ENCODE results near the gene TENT4B.

Gene TENT4B

DNA sequence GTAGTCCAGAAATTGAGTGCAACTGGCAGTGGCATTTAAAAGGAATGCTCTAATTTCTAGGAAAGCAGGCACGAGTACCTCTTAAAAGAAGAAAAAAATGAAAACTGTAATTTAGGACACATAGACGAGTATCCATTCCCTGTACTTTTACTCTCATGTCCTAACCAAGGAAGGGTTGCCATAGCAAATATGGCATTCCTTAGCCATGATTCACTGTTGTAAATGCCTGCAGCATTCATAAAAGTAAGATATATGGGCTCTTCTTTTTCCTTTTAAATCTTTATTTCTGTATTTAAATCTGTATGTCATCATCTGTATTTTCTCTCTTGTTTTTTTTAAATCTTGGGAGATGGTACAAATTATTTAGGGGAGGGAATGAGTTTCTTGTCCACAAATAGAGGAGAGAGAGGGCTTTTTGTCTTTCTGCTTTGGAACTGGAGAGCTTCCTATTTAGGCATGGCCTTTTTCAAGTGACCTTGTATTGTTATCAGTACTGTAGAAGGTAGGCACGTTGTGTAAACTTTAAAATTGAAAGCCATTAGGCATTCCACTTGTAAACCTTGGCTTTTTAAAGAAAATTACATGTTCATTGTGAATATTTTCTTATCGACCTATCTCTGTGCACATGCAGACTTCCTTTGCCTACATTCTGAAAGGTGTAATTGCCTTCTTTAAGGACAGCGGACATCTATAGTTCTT is 50.0 kb downstream of the TENT4B start:
- Histone ChIP-seq H3K4me3 (ENCODE audit: low read length) (no peak overlapping the region), H3K79me2 (ENCODE audit: control insufficient read depth, low read length) (peaks cover 58% of the 10 kb centered on the region), H3K27me3 (ENCODE audit: control insufficient read depth, low read length) (no peaks in the 10 kb centered on the region), H3K36me3 (ENCODE audit: control insufficient read depth, low read length) (no peaks in the 10 kb centered on the region), H4K20me1 (ENCODE audit: control insufficient read depth, insufficient read depth, low read depth, low read length) (peaks cover 6% of the 10 kb centered on the region), H3K4me2 (ENCODE audit: low read length) (no peak overlapping the region), H3K9me3 (ENCODE audit: control insufficient read depth, insufficient read depth, low read length) (no peaks in the 10 kb centered on the region), H3F3A (ENCODE audit: control insufficient read depth, insufficient read depth) (no peaks in the 10 kb centered on the region), H3K27ac (ENCODE audit: low read depth, low read length) (no peak overlapping the region), H3K4me1 (ENCODE audit: control insufficient read depth, low read length) (peaks cover 23% of the 10 kb centered on the region), H3K9me2 (replicated peaks; ENCODE audit: control insufficient read depth, low read length) (no peaks in the 10 kb centered on the region)
- no peak for TF ChIP-seq EZH2phosphoT487 (IDR thresholded peaks at IDR 0.05; ENCODE audit: borderline replicate concordance, low read length)
- TF ChIP-seq, protein P1, sequence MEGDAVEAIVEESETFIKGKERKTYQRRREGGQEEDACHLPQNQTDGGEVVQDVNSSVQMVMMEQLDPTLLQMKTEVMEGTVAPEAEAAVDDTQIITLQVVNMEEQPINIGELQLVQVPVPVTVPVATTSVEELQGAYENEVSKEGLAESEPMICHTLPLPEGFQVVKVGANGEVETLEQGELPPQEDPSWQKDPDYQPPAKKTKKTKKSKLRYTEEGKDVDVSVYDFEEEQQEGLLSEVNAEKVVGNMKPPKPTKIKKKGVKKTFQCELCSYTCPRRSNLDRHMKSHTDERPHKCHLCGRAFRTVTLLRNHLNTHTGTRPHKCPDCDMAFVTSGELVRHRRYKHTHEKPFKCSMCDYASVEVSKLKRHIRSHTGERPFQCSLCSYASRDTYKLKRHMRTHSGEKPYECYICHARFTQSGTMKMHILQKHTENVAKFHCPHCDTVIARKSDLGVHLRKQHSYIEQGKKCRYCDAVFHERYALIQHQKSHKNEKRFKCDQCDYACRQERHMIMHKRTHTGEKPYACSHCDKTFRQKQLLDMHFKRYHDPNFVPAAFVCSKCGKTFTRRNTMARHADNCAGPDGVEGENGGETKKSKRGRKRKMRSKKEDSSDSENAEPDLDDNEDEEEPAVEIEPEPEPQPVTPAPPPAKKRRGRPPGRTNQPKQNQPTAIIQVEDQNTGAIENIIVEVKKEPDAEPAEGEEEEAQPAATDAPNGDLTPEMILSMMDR (IDR thresholded peaks at IDR 0.05; ENCODE audit: low read depth, low read length, poor library complexity, severe bottlenecking) = no peak

DNA sequence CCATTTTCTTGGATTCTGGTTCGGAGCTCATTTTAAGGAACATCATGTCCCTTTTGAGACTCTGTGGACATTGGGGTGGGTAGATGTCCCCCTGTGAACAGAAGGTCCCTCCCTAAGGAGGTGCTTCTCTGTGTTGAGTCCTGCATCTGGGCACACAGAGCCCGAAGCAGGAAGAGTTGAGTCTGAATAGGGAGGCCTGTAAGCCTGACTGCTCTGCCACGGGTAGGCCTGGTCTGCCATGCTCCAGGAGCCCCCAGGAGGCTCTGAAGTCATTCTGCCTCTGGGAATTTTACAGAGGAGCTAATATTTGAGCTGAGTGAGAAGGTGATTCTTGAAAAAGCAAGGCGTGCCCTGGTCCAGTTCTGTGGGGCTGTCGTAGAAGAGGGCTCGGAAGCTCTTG is 50.6 kb downstream of the TENT4B start:
- Histone ChIP-seq H3K4me2 (ENCODE audit: low read length) (no peak overlapping the region), H4K20me1 (ENCODE audit: control insufficient read depth, insufficient read depth, low read depth, low read length) (peaks cover 6% of the 10 kb centered on the region), H3K4me3 (ENCODE audit: low read length) (no peak overlapping the region), H3K9me2 (replicated peaks; ENCODE audit: control insufficient read depth, low read length) (no peaks in the 10 kb centered on the region), H3F3A (ENCODE audit: control insufficient read depth, insufficient read depth) (no peaks in the 10 kb centered on the region), H3K4me1 (ENCODE audit: control insufficient read depth, low read length) (peaks cover 18% of the 10 kb centered on the region), H3K79me2 (ENCODE audit: control insufficient read depth, low read length) (peaks cover 62% of the 10 kb centered on the region), H3K9me3 (ENCODE audit: control insufficient read depth, insufficient read depth, low read length) (no peaks in the 10 kb centered on the region), H3K27me3 (ENCODE audit: control insufficient read depth, low read length) (no peaks in the 10 kb centered on the region), H3K36me3 (ENCODE audit: control insufficient read depth, low read length) (no peaks in the 10 kb centered on the region), H3K27ac (ENCODE audit: low read depth, low read length) (no peak overlapping the region)
- TF ChIP-seq, protein P1 (IDR thresholded peaks at IDR 0.05; ENCODE audit: low read depth, low read length, poor library complexity, severe bottlenecking) = no peak
- TF ChIP-seq EZH2phosphoT487 (IDR thresholded peaks at IDR 0.05; ENCODE audit: borderline replicate concordance, low read length) = no peak

DNA sequence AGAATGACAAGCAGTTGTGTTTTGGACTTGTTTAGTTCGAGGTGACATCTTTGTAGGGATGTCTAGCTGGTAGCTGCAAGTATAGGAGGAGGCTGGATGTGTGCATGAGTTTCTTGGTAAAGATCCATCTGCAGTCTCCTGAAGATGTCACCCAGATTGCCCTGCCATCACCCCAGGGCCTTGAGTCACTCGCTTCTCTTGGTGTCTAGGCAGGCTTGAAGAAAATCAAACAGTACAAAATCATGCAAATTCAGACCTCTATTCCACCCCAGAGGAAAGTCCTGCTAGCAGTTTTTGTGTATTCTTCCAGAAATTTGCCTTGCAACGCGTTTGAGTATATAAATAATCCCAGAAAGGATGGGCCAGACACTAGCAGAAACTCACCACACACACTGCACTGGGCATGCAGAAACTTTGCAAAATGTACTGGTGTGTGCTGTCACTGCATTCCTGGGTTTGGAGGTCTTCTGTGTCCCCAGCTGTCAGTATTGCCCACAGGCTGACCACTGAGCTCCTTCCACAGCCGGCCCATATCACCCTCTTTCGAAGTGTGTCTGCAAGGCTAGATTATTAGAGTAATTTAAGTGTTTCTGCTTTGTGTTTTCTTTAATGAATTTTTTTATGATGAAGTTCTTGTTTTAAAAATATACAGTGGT is 51.5 kb downstream of the TENT4B start:
- Histone ChIP-seq H3K9me3 (ENCODE audit: control insufficient read depth, insufficient read depth, low read length) (no peaks in the 10 kb centered on the region), H3K9me2 (replicated peaks; ENCODE audit: control insufficient read depth, low read length) (no peaks in the 10 kb centered on the region), H3K79me2 (ENCODE audit: control insufficient read depth, low read length) (peaks cover 58% of the 10 kb centered on the region), H3F3A (ENCODE audit: control insufficient read depth, insufficient read depth) (no peaks in the 10 kb centered on the region), H3K4me3 (ENCODE audit: low read length) (no peak overlapping the region), H3K36me3 (ENCODE audit: control insufficient read depth, low read length) (no peaks in the 10 kb centered on the region), H3K4me2 (ENCODE audit: low read length) (no peak overlapping the region), H4K20me1 (ENCODE audit: control insufficient read depth, insufficient read depth, low read depth, low read length) (peaks cover 6% of the 10 kb centered on the region), H3K27me3 (ENCODE audit: control insufficient read depth, low read length) (no peaks in the 10 kb centered on the region), H3K4me1 (ENCODE audit: control insufficient read depth, low read length) (peaks cover 19% of the 10 kb centered on the region), H3K27ac (ENCODE audit: low read depth, low read length) (no peak overlapping the region)
- TF ChIP-seq, protein P1 (IDR thresholded peaks at IDR 0.05; ENCODE audit: low read depth, low read length, poor library complexity, severe bottlenecking) = no peak
- no peak for TF ChIP-seq EZH2phosphoT487 (IDR thresholded peaks at IDR 0.05; ENCODE audit: borderline replicate concordance, low read length)
